HG03521 (cell line): ENCODE measurements around the gene WT1.

Experiments used
- ATAC-seq: cut with Tn5 transposase; IDR thresholded peaks from one replicate; pipeline ENCODE4 v1.9.1; 2021; ENCODE audit warnings: mild to moderate bottlenecking, moderate library complexity; ENCODE audit not compliant: unreplicated experiment

The WT1 gene

DNA sequence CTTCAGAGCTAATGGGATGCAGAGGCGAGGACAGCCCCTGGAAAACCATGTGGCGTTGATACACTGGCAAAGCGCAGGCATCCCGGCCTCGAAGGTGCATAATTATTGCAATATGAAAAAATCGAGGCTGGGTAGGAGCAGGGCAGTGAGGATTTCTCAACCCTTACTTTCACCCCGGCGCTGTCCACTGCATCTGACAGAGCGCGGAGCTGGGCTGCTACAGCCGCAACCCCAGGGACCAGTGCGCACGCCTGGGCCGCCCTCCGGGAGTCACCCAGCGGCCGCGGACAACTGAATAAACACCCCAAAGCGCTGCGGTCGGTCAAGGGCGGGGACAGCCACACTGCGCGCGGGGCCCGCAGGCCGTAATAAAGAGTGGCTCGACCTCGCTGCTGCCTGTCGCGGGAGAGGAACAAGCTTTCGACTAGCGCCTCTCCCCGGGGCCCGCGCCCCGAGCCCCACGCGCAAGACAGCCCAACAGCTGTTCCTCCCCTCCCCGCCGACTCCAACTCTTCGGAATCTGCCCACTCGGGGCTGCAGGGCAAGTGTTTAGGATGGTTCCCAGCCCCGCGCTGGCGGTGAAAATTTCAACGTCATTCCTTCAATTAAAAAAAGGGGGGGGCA lies 3.6 kb upstream of the WT1 start:
- no peak for ATAC-seq

DNA sequence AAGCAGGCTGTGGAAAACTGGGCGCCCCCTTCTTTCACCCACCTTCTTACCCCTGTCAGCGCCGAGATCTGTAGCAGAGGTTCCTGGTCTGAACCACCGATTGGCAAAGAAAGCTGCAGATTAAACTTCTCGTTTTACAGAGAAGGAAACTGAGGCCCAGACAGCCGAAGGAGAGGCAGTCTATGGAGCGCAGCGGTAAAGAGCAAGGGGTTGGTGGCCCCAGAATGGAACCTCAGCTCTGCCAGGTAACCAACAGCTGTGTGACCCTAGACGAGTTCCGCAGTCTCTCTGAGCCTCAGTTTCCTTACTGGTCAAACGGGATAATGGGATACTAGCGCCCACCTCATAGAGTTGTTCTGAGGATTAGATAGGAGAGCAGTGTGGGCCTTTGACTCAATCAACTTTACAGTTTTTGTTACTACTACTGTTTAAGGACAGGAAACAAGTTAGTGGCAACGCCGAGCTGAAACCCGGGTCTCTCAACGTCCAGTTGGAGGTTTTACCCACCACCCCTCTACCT lies 3.1 kb upstream of the WT1 start:
- no peak for ATAC-seq

DNA sequence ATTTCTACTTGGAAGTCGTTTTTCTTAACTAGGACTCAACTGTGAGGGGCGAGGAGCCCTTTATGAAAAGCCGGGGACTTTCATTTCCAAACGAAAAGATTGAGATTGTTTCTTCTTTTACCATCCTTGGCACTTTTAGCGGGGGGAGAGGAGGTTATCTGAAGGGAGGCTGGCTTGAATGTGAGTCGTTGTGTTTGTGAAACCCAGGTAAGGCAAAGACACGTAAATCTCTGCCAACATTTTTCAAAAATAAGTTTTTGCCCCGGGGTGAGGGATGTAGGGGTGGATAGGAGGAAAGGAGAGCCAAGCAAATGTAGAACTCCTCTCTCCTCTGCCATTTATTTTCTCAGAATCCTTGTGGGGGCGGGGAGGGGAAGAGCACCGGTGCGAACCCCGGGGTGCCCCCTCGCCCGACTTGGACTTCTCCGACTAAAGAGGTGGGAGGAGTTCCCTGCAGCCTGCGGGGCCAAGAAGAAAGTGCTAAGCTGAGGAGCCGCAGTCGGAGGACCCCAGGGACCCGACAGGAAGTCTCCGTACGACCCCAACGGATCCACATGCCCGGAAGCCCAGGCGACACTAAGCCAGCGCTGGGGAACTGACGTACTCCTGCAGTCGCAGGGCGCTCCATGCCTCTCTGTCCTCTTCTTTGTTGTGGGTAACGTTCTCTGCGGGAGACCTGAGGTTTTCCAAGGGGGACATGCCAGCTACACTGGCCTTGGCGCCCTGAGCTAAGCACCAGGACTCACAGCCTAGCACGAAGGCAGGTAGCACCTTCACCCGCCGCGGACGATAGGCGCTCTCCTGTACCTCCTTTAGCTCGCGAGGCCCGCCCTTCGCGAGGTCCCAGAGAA lies 2.4 kb upstream of the WT1 start:
- ATAC-seq, result no peak

DNA sequence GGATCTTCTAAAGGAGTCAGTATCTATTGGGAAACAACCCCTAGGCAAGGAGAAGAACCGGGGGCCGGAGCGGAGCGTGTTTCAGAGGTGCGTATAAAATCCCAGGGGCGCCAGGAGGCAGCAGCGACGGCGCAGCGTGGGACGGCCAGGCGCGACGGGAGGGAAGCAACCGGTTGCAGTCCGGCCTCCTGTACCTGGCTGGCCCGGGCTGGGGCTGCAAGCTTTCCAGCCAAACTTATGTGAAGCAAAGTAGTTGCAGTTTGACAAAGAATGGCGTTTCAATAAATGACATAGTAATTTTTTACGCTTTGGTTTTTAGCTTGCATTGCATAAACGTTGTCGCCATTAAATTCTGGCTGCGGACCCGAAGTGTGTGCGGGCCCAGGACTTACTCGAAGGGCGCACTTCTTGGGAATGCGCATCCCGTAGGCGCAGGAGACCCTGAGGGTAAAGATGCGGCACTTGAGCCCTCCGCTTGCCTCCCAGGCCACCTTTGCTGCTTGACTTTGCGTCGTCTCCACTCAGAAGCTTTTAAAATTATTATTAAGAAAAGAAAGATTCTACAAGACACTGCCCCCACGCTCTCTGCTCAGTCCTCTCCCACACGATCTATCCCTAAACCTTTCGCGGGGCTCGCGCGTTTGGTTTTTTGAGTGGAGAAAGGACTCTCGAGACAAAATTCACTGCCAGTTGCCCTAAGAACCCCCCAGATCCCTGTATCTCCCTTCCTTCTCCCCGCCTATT lies 1.6 kb upstream of the WT1 start:
- no peak for ATAC-seq

DNA sequence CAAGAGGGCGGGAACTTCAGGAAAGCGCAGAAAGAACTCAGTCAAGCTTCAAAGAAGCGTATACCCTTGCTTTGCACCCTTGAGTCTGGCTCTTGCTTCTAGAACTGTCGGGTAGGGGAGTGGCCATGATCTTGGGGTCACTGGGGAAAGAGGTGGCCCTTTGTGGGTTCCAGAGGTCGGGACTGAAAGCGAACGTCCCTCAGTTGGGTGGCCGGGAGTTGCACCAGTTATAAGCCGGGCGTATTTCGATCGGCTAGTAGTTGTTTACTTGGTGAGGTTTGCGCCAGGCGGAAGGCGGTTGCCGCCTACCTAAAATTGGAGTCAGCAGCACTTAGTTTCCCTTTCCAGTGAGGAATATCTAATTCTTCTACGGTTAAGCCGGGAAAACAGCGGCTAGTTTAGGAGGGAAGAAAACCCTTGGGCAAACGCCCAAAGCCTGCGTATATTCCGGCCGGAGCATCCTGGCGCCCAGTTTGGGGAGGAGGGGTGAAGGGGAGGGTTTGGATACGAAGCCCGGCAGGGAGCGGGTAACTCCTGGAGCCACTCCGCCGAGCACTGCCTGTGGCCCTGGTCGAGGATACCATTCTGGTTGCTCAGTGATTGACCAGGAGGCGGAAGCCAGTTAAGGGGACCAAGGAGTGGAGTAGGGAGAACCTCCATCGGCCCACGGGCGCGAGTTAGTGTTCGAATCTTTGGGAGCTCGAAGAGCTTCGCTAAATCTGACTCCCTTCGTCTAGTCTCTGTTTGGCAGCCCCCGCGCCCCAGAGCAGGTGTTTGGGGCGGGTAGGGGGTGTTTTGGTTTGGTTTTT lies 807 bp upstream of the WT1 start:
- no peak for ATAC-seq

GRCh38 chr11:32435152-32435480 lies 223 bp downstream of the WT1 start:
- ATAC-seq, result no peak

DNA sequence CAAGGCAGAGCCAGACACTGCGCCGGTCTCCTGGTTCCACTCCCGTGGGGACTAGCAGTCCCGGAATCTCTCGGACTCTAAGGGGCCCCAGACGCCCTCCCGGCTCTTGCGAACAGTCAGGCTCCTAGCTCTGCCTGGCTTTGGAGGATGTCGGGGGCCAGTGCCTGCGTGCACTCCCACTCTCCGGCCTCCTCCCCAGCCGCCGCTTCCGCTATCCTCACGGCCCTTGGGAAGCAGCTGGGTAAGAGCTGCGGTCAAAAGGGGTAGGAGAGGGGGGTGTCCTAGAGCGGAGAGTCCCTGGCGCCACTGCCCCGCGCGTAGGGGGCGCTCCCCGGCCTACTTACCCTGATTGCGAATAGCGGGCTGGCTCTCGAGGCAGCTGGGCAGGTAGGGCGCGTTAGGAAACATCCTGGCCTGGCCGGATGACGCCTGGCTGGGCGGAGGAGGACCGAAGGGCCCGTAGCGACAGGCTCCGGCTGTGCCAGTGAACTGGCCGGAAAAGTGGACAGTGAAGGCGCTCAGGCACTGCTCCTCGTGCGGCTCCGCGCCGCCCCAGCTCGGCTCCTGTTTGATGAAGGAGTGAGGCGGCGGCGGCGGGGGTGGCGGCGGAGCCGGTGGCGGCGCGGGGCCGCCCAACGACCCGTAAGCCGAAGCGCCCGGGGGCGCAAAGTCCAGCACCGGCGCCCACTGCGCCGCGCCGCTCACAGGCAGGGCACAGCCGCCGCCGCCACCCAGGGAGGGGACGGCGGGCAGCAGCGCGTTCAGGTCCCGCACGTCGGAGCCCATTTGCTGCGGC lies 785 bp downstream of the WT1 start:
- ATAC-seq, result no peak

GRCh38 chr11:32433914-32434355 lies 1.4 kb downstream of the WT1 start:
- no peak for ATAC-seq

DNA sequence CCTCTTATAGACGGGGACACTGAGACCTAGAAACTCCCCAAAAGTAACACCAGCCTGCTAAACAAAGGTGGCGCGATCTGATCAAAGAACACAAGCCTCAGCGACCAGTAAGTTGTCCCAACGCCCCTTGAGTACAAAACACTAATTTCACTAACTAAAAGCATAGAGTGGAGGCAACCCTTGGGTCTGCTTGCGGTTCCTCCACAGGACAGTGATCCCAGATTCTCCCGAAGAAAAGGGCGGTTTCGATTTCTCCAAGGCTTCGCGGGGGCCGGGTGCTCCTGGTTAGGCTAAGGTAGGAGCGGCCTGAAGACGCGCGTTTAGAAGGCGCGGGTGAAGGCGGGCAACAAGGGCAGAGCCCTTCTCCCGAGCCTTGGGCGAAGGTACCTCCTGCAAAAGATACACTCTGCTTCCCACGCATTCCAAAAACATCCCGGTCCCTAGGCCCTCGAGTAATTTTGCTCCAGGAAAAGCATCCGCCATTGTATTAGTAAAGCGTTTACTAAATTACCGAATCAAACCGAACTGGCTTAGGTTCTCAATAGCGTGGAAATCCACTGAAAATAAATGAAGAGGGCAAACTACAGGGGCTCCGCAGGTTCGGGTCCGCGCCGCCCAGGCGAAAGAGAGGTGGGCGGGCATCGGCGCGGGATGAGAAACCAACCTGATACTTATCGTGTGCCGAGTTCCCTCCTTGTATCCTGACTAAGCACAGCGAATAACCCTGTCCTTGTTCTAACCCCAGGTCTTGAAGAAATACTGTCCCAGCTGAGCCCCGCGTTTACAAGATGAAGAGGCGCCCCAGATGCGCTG lies 2.0 kb downstream of the WT1 start:
- no peak for ATAC-seq

DNA sequence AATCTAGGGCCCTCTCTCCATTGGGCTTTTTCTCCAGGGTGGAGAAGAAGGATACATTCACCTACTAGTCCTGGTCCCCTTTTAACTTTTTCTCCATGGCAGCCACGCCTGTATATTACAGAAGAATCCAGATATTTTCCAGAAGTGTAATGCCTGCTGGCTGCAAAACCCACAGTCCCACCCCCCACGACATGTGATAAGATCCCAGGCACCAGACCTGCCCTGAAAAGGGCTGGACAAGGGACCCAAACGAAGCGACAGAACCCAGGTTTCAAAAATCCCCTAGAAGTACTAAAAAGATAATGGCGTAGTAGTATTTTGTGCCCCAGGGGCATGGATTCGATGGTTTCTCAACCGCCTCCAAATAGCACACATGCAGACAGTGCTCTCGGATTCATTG lies 2.8 kb downstream of the WT1 start:
- ATAC-seq, result no peak

- ATAC-seq, result no peak
Measured at GRCh38 chr11:32430568-32431381, 4.6 kb downstream of the WT1 start.

GRCh38 chr11:32429477-32429876 lies 5.9 kb downstream of the WT1 start:
- ATAC-seq, result no peak

DNA sequence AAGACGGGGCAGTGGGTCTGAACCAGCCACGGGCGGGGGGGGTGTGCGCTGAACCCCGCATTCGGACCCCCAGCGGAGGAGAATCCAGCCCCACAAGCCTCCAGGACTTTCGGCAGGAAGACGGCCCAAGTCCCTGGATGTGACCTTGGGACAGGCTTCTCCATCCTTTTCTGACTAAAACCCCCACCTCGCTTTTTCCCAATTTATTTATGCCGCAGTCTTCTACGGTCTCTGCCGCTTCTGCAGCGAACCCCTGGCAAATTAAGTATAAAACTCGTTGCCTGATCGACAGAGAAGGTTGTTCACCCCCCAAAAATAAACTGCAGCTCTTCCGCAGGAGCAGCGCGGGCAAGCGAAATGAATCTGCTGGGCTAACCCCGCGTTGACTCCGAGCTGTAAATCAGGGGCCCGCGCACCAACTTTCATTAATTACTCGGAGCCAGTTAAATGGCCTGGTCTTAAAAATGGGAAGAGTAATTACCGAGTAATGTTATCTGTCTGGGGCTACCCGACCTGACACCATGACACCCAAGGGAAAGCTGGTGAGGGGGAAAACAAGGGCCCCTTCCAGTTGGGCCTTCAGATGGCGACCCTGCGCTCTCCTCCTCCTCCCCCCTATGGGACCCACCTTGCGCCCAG lies 6.6 kb downstream of the WT1 start:
- ATAC-seq, result no peak

- no peak for ATAC-seq
Measured at GRCh38 chr11:32427935-32428664, 7.2 kb downstream of the WT1 start.

DNA sequence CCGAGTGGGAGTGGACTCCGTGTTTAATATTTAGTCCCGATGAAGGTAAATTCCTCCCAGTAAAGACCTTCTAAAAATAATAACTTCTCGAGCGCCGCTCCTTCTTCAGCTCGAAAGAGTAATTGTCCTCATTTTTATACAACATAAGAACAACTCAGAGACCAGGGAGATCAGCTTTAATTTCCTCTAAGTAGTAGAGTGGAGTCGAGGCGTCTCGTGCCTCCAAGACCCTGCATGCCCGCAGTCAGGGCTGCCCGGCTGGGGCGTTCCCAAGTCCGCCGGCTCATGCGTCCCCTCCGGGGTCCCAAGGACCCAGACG lies 7.8 kb downstream of the WT1 start:
- ATAC-seq, result no peak

DNA sequence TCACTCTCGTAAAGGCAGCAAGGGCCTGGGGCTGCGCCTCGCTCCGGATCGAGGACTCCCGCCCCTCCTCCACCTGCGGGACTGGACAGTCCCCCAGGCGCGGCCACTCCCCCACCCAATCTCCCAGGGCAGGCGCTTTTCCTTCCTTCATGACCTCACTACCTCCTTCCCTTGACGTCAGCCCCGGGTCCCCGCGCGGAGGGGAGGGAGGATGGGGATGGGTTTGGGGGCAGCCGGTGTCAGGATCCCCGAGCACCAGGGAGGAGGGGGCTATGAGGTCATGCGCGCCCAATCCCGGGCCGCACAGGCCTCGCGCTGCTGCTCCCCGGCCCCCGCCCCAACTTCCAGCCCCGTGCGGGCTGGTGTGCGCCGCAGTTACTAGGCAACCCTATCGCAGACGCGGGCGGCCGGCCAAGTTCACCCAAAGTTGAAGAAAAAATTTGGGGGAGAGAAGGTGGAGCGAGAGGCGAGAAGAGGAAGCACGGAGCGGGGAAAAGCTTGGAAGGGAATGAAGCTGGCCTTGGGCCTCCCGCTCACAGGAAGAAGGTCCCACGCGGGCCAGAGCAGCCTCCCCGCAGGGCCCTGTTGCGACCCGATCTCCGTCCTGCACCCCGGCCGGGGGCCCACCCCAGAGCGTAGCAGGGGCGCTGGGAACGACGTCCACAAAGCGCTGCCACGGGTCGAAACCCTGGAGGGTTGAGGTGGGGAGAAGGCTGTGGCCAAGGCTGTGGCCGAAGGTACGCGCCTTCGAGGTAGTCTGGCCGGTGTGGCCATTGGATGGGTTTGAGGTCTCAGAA lies 8.3 kb downstream of the WT1 start:
- ATAC-seq, result no peak

- ATAC-seq, result no peak
Measured at GRCh38 chr11:32426192-32426591, 9.1 kb downstream of the WT1 start.
